Natural killer cell treated with Interleukin-12 subunit alpha and Interleukin-12 subunit beta and Interleukin-15 and Interleukin-18, amount 100 ng/mL, for 72 hours (primary cell): ENCODE measurements around the gene BRPF3. TPM values are rescaled to one million over a fixed set of nuclear protein-coding genes. Genes with fewer than 3 reads are reported as not detected.

ENCODE experiments used
- ATAC-seq, 2 donors: fragments of 150-1000 bp; cut with Tn5 transposase in 1 of 2; sonication (Bioruptor Pico), chemical (Tn5 transposase) in 1 of 2; 2 replicates each; pipeline ENCODE4 v1.10.0; 2021
- DNase-seq: peaks from one replicate; pipeline ENCODE4 v3.0.0; 2022; ENCODE audit warnings: low spot score
- H3K27ac Mint-ChIP-seq, 2 donors: 1 replicate in 1 of 2; 2 replicates in 1 of 2; pipeline ENCODE4 v1.8.0; 2022; ENCODE audit warnings: mixed read lengths in 2 of 2, mild to moderate bottlenecking in 1 of 2, moderate library complexity in 1 of 2
- H3K27me3 Mint-ChIP-seq, 2 donors: 1 replicate in 1 of 2; 2 replicates in 1 of 2; pipeline ENCODE4 v1.8.0; 2022; ENCODE audit warnings: mixed read lengths in 2 of 2
- H3K36me3 Mint-ChIP-seq: one replicate; pipeline ENCODE4 v1.8.0; 2022; ENCODE audit warnings: mixed read lengths
- H3K4me1 Mint-ChIP-seq, 2 donors: 1 replicate in 1 of 2; 2 replicates in 1 of 2; pipeline ENCODE4 v1.8.0; 2022; ENCODE audit warnings: low read depth in 2 of 2, mixed read lengths in 2 of 2, mild to moderate bottlenecking in 1 of 2
- H3K4me3 Mint-ChIP-seq: one replicate; pipeline ENCODE4 v1.8.0; 2022; ENCODE audit warnings: mixed read lengths
- H3K9me3 Mint-ChIP-seq: 2 replicates; pipeline ENCODE4 v1.8.0; 2022; ENCODE audit warnings: mixed read lengths
- total RNA-seq, 2 donors: library from RNA; stranded (reverse); gene quantifications; one replicate each; pipeline ENCODE4 v1.2.3, GENCODE V29; 2022

The BRPF3 gene
- total RNA-seq, 2 donors from 2014 or later = 37.2 to 43.6 TPM

DNA sequence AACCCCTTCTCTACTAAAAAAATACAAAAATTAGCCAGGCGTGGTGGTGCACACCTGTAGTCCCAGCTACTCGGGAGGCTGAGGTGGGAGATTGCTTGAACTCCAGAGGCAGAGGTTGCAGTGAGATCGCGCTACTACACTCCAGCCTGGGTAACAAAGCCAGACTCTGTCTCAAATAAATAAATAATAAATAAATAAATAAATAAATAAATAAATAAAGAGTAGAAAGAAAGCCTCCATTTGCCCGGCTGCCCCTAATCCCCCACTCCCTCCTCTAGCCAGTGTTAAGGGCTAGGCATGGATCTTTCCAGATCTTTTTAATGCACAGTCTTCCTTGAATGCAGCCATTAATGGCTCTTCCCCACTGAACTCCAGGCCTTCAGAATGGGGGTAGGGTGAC lies 76.5 kb downstream of the BRPF3 start:
- no peaks in the 10 kb centered on the region for H3K36me3 Mint-ChIP-seq
- DNase-seq (no peak), ATAC-seq (no peak)
- H3K4me3 Mint-ChIP-seq = no peak overlapping the region
- no peaks in the 10 kb centered on the region for H3K9me3 Mint-ChIP-seq
- no peaks in the 10 kb centered on the region for H3K4me1 Mint-ChIP-seq
- peaks cover 16 to 36% of the 10 kb centered on the region in 2 donors for H3K27me3 Mint-ChIP-seq
- H3K27ac Mint-ChIP-seq = no peak overlapping the region

DNA sequence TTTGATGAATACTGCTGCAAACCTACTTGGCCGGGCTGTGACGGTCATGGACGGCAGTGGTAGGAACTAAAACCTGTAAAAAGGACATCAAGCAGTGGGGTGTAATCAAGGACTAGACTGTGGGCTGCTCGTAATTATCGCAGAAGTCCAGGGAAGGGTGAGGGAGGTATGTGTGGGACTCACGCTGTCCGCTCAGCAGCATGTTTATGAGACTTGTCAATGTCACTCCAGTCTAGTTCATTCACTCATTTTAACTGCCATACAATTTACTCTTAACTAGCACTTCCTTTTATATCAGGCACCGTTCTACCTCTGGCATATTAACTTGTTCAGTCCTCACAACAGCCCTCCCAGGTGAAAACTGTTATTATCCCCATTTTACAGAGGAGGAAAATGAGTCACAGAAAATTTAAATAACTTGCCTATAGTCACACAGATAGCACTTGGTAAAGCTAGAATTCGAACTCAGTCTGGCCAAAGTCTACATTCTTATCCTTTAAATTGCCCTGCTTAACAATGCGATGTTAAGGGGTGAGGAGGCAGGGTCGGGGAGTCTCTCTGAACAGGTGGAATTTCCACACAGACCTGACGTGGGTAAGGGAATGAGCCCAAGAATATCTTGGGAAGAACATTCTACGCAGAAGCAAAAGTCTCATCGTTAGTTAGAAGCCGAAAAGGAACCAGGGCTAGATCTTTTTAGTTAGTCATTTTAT lies 77.4 kb downstream of the BRPF3 start:
- Mint-ChIP-seq H3K27ac (no peak overlapping the region), H3K27me3 (peaks cover 19 to 44% of the 10 kb centered on the region in 2 donors), H3K9me3 (no peaks in the 10 kb centered on the region), H3K4me1 (no peaks in the 10 kb centered on the region), H3K4me3 (no peak overlapping the region), H3K36me3 (no peaks in the 10 kb centered on the region)
- DNase-seq (no peak), ATAC-seq (no peak)

DNA sequence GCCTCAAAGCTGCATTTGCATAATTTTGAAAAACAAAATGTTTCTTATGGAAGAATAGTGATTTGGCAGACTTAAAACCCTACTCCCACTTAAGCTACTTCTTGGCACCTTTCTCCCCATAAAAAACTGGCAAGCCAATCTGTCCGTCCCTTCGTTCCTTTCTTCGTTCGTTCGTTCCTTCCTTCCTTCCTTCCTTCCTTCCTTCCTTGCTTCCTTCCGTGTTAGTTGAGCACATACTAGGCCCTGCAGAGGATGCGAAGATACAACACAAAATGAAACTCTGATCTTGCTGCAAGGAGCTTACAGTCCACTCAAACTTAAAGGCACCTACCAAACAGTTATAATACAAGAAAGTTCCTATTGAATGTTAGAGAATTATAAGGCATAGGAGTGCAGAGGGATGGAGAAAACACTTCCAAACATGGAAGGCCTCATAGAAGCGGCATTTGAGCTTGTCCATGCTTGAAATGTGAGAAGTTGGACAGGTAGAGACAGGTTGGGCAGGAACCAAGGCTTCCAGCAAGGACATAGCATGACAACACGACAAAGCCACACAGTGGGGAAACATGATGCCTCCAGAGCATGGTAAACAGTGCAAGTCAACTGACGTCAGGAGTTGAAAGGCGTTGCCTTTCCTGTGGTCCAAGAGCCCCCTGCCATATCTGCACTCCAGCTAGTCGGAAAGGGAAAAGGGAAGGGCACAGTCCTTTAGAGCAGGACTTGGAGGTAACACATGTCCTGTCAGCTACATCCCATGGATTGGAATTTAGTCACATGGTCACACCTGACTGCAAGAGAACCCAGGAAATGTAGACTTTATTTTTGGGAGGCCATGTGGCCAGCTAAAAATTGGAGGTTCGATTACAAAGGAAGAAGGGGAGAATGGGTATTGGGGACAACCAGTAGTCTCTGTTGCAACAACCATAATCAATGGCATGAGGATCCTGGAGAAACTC lies 80.3 kb downstream of the BRPF3 start:
- Mint-ChIP-seq H3K4me1 (no peaks in the 10 kb centered on the region), H3K27ac (no peak overlapping the region), H3K36me3 (no peaks in the 10 kb centered on the region), H3K27me3 (peaks cover 22 to 51% of the 10 kb centered on the region in 2 donors), H3K9me3 (no peaks in the 10 kb centered on the region), H3K4me3 (no peak overlapping the region)
- no peak for DNase-seq
- no peak for ATAC-seq

DNA sequence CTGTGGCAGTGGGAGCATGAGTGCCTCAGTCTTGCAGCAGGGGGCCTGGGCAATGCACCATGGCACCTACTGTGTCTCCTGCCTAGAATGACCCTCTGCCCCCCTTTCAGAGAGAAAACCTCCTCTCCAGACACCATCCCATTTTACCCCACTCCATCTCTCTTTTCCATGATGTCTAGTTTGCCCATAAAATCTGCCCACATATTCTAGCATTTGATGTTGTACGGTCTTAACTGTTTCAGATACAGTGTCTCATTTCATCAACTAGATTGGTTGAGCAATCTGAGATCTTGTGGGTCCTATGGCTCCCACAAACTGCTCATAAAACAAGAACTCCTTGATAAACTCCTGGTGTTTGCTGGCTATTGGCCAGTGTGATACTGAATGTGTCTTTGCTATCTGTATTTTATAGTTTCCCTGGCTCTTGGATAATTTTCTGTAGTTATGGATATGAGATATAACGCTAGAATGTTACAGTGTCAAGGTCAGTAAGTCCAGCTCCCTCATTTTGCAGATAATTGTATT lies 81.5 kb downstream of the BRPF3 start:
- Mint-ChIP-seq H3K4me1 (no peaks in the 10 kb centered on the region), H3K4me3 (no peak overlapping the region), H3K36me3 (no peaks in the 10 kb centered on the region), H3K9me3 (no peaks in the 10 kb centered on the region), H3K27me3 (peaks cover 20 to 50% of the 10 kb centered on the region in 2 donors), H3K27ac (no peak overlapping the region)
- DNase-seq (no peak), ATAC-seq (no peak)

DNA sequence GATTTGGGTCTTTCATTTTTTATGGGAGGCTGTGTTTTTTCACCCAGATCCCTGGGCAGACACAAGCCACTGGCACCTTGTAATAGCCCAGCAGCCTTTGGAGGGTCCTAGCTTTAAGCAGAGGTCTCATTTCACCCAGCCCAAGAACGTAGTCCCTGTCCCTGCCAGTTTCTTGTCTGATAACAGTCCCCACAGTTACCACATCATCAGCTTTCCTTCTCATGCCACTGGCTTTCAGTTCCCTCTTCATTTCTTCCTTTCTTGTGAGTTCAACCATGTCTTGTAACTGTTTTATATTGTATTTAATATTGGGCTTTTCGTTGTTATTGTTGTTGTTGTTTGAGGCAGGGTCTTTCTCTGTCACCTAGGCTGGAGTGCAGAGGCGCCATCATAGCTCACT lies 83.9 kb downstream of the BRPF3 start:
- Mint-ChIP-seq H3K4me1 (no peaks in the 10 kb centered on the region), H3K36me3 (no peaks in the 10 kb centered on the region), H3K4me3 (no peak overlapping the region), H3K27ac (no peak overlapping the region), H3K27me3 (peaks cover 25 to 59% of the 10 kb centered on the region in 2 donors), H3K9me3 (no peaks in the 10 kb centered on the region)
- no peak for DNase-seq
- ATAC-seq = no peak

DNA sequence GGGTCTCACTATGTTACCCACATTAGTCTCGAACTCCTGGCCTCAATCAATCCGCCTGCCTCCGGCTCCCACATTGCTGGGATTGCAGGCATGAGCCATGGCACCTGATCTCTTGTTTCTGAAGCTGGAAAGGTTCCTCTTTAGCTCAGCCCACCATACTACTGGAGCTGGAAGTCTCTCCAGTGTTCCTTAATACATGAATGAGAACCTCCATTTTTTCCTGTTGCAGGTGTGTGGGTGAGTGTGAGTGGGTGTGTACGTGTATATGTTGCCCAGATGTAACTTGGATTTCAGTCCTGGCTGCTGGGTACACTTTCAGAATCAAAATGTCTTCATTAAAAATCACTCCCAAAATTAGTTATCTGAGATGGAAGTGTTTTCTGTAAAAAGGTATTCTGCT lies 84.4 kb downstream of the BRPF3 start:
- no peak for DNase-seq
- peaks cover 30 to 59% of the 10 kb centered on the region in 2 donors for H3K27me3 Mint-ChIP-seq
- no peak overlapping the region for H3K27ac Mint-ChIP-seq
- H3K9me3 Mint-ChIP-seq = no peaks in the 10 kb centered on the region
- ATAC-seq = no peak
- H3K4me3 Mint-ChIP-seq = no peak overlapping the region
- no peaks in the 10 kb centered on the region for H3K36me3 Mint-ChIP-seq
- H3K4me1 Mint-ChIP-seq = no peaks in the 10 kb centered on the region

Other genes with a start within 250 kb of the BRPF3 start
- under 1 TPM in 1 of 2 donors, not detected in 1; 0.33 TPM for gene SLC26A8, start 172.1 kb upstream of the BRPF3 start, total RNA-seq
- 10 to 100 TPM; 68.4 to 71.4 TPM for gene MAPK14, start 168.9 kb upstream of the BRPF3 start, total RNA-seq
- 10 to 100 TPM; 40.7 to 74.2 TPM for gene MAPK13, start 66.2 kb upstream of the BRPF3 start, total RNA-seq
- gene PNPLA1, start 73.3 kb downstream of the BRPF3 start, total RNA-seq = under 1 TPM in 1 of 2 donors, not detected in 1; 0.86 TPM
- gene BNIP5, start 140.1 kb downstream of the BRPF3 start, total RNA-seq = not detected
- gene ETV7, start 190.9 kb downstream of the BRPF3 start, total RNA-seq = 10 to 100 TPM in 1 of 2 donors, 1 to 10 TPM in 1; 6.9 to 19.8 TPM
- gene PXT1, start 246.1 kb downstream of the BRPF3 start, total RNA-seq = under 1 TPM; 0.20 to 0.31 TPM
- 10 to 100 TPM; 61.4 to 62.4 TPM for gene KCTD20, start 246.3 kb downstream of the BRPF3 start, total RNA-seq